BLaER1 treated with 17β-estradiol and CSF1 and Interleukin-3, amounts not matched to agents 10 nM and 100 nM (cell line): ENCODE data around the gene NDST1.

Experiments
- H3K27ac ChIP-seq, 11 experiments: shearing (Covaris generic); formaldehyde crosslinking; 2 replicates each; pipeline ENCODE4 v1.8.1; 2022
- H3K27me3 ChIP-seq, 11 experiments: shearing (Covaris generic); formaldehyde crosslinking; 2 replicates each; pipeline ENCODE4 v1.8.1; 2022
- H3K36me3 ChIP-seq, 11 experiments: shearing (Covaris generic); formaldehyde crosslinking; 2 replicates each; pipeline ENCODE4 v1.8.1; 2022
- H3K4me1 ChIP-seq, 10 experiments: shearing (Covaris generic); formaldehyde crosslinking; 2 replicates each; pipeline ENCODE4 v1.8.1; 2022
- H3K4me2 ChIP-seq, 11 experiments: shearing (Covaris generic); formaldehyde crosslinking; 2 replicates each; pipeline ENCODE4 v1.8.1; 2022
- H3K4me3 ChIP-seq, 10 experiments: shearing (Covaris generic); formaldehyde crosslinking; 2 replicates each; pipeline ENCODE4 v1.8.1; 2022
- H3K9ac ChIP-seq, 11 experiments: shearing (Covaris generic); formaldehyde crosslinking; 2 replicates each; pipeline ENCODE4 v1.8.1; 2022
- H3K9me3 ChIP-seq, 11 experiments: shearing (Covaris generic); formaldehyde crosslinking; replicated peaks in 1 of 11; 2 replicates each; pipeline ENCODE4 v1.8.1; 2022
- H4K20me1 ChIP-seq, 11 experiments: shearing (Covaris generic); formaldehyde crosslinking; 2 replicates each; pipeline ENCODE4 v1.8.1; 2022
- Cebpa-rat ChIP-seq, 11 experiments: shearing (Covaris generic); IDR thresholded peaks; 2 replicates each; pipeline ENCODE4 v1.8.1; 2022

The NDST1 gene

GRCh38 chr5:150528924-150529546 lies 21.1 kb downstream of the NDST1 start:
- Histone ChIP-seq H3K27ac (no peak overlapping the region), H3K9ac (no peak overlapping the region), H3K4me1 (no peaks in the 10 kb centered on the region; a peak in 1 of 20 replicates), H3K27me3 (no peaks in the 10 kb centered on the region), H4K20me1 (peaks cover 19 to 82% (median 55%) of the 10 kb centered on the region in 11 experiments; a peak in 21 of 22 replicates), H3K4me3 (no peak overlapping the region), H3K4me2 (no peak overlapping the region), H3K9me3 (no peaks in the 10 kb centered on the region), H3K36me3 (peaks cover 37 to 96% (median 64%) of the 10 kb centered on the region in 11 experiments)
- no peak for TF ChIP-seq Cebpa-rat (IDR thresholded peaks at IDR 0.05)

- Histone ChIP-seq H3K4me1 (no peaks in the 10 kb centered on the region), H3K4me2 (no peak overlapping the region), H3K27me3 (no peaks in the 10 kb centered on the region), H3K9me3 (no peaks in the 10 kb centered on the region), H3K36me3 (peaks cover 42 to 99% (median 66%) of the 10 kb centered on the region in 11 experiments), H3K9ac (no peak overlapping the region), H4K20me1 (peaks cover 17 to 82% (median 49%) of the 10 kb centered on the region in 11 experiments; a peak in 21 of 22 replicates), H3K27ac (no peak overlapping the region), H3K4me3 (no peak overlapping the region)
- TF ChIP-seq Cebpa-rat (IDR thresholded peaks at IDR 0.05) = no peak
These were observed 21.6 kb downstream of the NDST1 start for GRCh38 chr5:150529555-150529954.

GRCh38 chr5:150530423-150530822 lies 22.5 kb downstream of the NDST1 start:
- Histone ChIP-seq H3K9me3 (no peaks in the 10 kb centered on the region), H3K4me2 (no peak overlapping the region), H3K4me1 (no peaks in the 10 kb centered on the region), H3K36me3 (peaks cover 51 to 99% (median 75%) of the 10 kb centered on the region in 11 experiments), H3K4me3 (no peak overlapping the region), H3K27me3 (no peaks in the 10 kb centered on the region), H3K27ac (no peak overlapping the region), H3K9ac (no peak overlapping the region), H4K20me1 (peaks cover 11 to 75% (median 41%) of the 10 kb centered on the region in 11 experiments; a peak in 19 of 22 replicates)
- TF ChIP-seq Cebpa-rat (IDR thresholded peaks at IDR 0.05) = no peak

GRCh38 chr5:150530951-150531588 lies 23.1 kb downstream of the NDST1 start:
- 0 out of 22 replicates have a peak, but pooled peaks cover 0 to 4% (median 0%) of the 10 kb centered on the region in 11 experiments for H3K9me3 ChIP-seq
- H3K27ac ChIP-seq = no peak overlapping the region
- no peak overlapping the region for H3K9ac ChIP-seq
- H3K27me3 ChIP-seq = no peaks in the 10 kb centered on the region
- no peak overlapping the region for H3K4me2 ChIP-seq
- peaks cover 7 to 69% (median 34%) of the 10 kb centered on the region in 11 experiments; a peak in 19 of 22 replicates for H4K20me1 ChIP-seq
- H3K4me3 ChIP-seq = no peak overlapping the region
- no peak for TF ChIP-seq Cebpa-rat (IDR thresholded peaks at IDR 0.05)
- H3K36me3 ChIP-seq = peaks cover 57 to 99% (median 82%) of the 10 kb centered on the region in 11 experiments
- no peaks in the 10 kb centered on the region for H3K4me1 ChIP-seq

- Histone ChIP-seq H3K27ac (no peak overlapping the region), H3K9ac (no peak overlapping the region), H3K4me2 (no peak overlapping the region), H3K36me3 (peaks cover 64 to 99% (median 84%) of the 10 kb centered on the region in 11 experiments), H3K27me3 (no peaks in the 10 kb centered on the region), H3K4me1 (no peaks in the 10 kb centered on the region), H3K4me3 (no peak overlapping the region), H4K20me1 (peaks cover 7 to 63% (median 28%) of the 10 kb centered on the region in 11 experiments; a peak in 19 of 22 replicates), H3K9me3 (peaks cover 0 to 10% (median 0%) of the 10 kb centered on the region in 11 experiments; a peak in 2 of 22 replicates)
- TF ChIP-seq Cebpa-rat (IDR thresholded peaks at IDR 0.05) = no peak
These were observed 23.8 kb downstream of the NDST1 start for GRCh38 chr5:150531686-150532085.

- no peak overlapping the region for H3K27ac ChIP-seq
- no peak overlapping the region for H3K9ac ChIP-seq
- no peak for TF ChIP-seq Cebpa-rat (IDR thresholded peaks at IDR 0.05)
- H3K36me3 ChIP-seq = peaks cover 63 to 99% (median 84%) of the 10 kb centered on the region in 11 experiments
- H3K4me3 ChIP-seq = no peak overlapping the region
- no peak overlapping the region for H3K4me2 ChIP-seq
- no peaks in the 10 kb centered on the region for H3K27me3 ChIP-seq
- peaks cover 7 to 58% (median 24%) of the 10 kb centered on the region in 11 experiments; a peak in 18 of 22 replicates for H4K20me1 ChIP-seq
- H3K4me1 ChIP-seq = no peaks in the 10 kb centered on the region
- H3K9me3 ChIP-seq = peaks cover 0 to 13% (median 0%) of the 10 kb centered on the region in 11 experiments; a peak in 2 of 22 replicates
These were observed 24.2 kb downstream of the NDST1 start for GRCh38 chr5:150532151-150532550.

- no peak overlapping the region for H3K27ac ChIP-seq
- peaks cover 0 to 13% (median 0%) of the 10 kb centered on the region in 11 experiments; a peak in 2 of 22 replicates for H3K9me3 ChIP-seq
- no peak for TF ChIP-seq Cebpa-rat (IDR thresholded peaks at IDR 0.05)
- no peak overlapping the region for H3K9ac ChIP-seq
- H3K4me3 ChIP-seq = no peak overlapping the region
- no peaks in the 10 kb centered on the region for H3K27me3 ChIP-seq
- peaks cover 63 to 99% (median 84%) of the 10 kb centered on the region in 11 experiments for H3K36me3 ChIP-seq
- no peak overlapping the region for H3K4me2 ChIP-seq
- H4K20me1 ChIP-seq = peaks cover 6 to 50% (median 15%) of the 10 kb centered on the region in 11 experiments; a peak in 18 of 22 replicates
- H3K4me1 ChIP-seq = no peaks in the 10 kb centered on the region
These were observed 25.1 kb downstream of the NDST1 start for GRCh38 chr5:150532996-150533395.

GRCh38 chr5:150534811-150535210 lies 26.9 kb downstream of the NDST1 start:
- TF ChIP-seq Cebpa-rat (IDR thresholded peaks at IDR 0.05) = no peak
- no peak overlapping the region for H3K9ac ChIP-seq
- peaks cover 78 to 100% (median 92%) of the 10 kb centered on the region in 11 experiments for H3K36me3 ChIP-seq
- no peak overlapping the region for H3K27ac ChIP-seq
- H3K4me2 ChIP-seq = no peak overlapping the region
- peaks cover 0 to 13% (median 0%) of the 10 kb centered on the region in 11 experiments; a peak in 2 of 22 replicates for H3K9me3 ChIP-seq
- peaks cover 2 to 41% (median 10%) of the 10 kb centered on the region in 11 experiments; a peak in 14 of 22 replicates for H4K20me1 ChIP-seq
- no peaks in the 10 kb centered on the region for H3K4me1 ChIP-seq
- no peak overlapping the region for H3K4me3 ChIP-seq
- no peaks in the 10 kb centered on the region for H3K27me3 ChIP-seq

GRCh38 chr5:150535611-150536010 lies 27.7 kb downstream of the NDST1 start:
- H3K4me2 ChIP-seq = no peak overlapping the region
- H3K27me3 ChIP-seq = no peaks in the 10 kb centered on the region
- peaks cover 86 to 100% (median 96%) of the 10 kb centered on the region in 11 experiments for H3K36me3 ChIP-seq
- no peaks in the 10 kb centered on the region for H3K4me1 ChIP-seq
- no peak overlapping the region for H3K27ac ChIP-seq
- H3K9ac ChIP-seq = no peak overlapping the region
- peaks cover 0 to 33% (median 5%) of the 10 kb centered on the region in 11 experiments; a peak in 9 of 22 replicates for H4K20me1 ChIP-seq
- no peak for TF ChIP-seq Cebpa-rat (IDR thresholded peaks at IDR 0.05)
- no peak overlapping the region for H3K4me3 ChIP-seq
- peaks cover 0 to 13% (median 0%) of the 10 kb centered on the region in 11 experiments; a peak in 2 of 22 replicates for H3K9me3 ChIP-seq
